GM13976 (cell line): ENCODE results near the gene SEC16B.

ENCODE experiments used
- DNase-seq: peaks from one replicate; pipeline ENCODE4 v3.0.0; 2012; ENCODE audit warnings: low spot score
- CTCF ChIP-seq: IDR thresholded peaks from 2 replicates; pipeline ENCODE4 v1.5.1; 2012; ENCODE audit warnings: borderline replicate concordance, mild to moderate bottlenecking; ENCODE audit not compliant: insufficient read depth; ENCODE audit errors: extremely low read depth, missing control alignments, control extremely low read depth
- in situ Hi-C: fragments of 300-500 bp; cut with MboI; formaldehyde crosslinking; loops from one replicate; pipeline ENCODE4 v1.12.0; 2022; ENCODE audit warnings: low sequenced_read_pairs, mixed read lengths, inconsistent platforms; ENCODE audit not compliant: unreplicated experiment

SEC16B gene

GRCh38 chr1:177897281-177897997, 72.4 kb downstream of the SEC16B start:
- DNase-seq: no peak
- no peak for TF ChIP-seq CTCF
- in situ Hi-C loops: no loop called here
